Stimulated activated CD8-positive, alpha-beta memory T cell treated with anti-CD3 and anti-CD28 coated beads, Interleukin-4, amount 100 ng/mL, for 1 hour (primary cell): ENCODE results near the gene KRTAP15-1.

Source experiments
- DNase-seq, 2 donors: peaks; one replicate each; pipeline ENCODE4 v3.0.0-alpha.2; 2020; ENCODE audit warnings: low read depth in 2 of 2, low spot score in 1 of 2

The KRTAP15-1 gene

DNA sequence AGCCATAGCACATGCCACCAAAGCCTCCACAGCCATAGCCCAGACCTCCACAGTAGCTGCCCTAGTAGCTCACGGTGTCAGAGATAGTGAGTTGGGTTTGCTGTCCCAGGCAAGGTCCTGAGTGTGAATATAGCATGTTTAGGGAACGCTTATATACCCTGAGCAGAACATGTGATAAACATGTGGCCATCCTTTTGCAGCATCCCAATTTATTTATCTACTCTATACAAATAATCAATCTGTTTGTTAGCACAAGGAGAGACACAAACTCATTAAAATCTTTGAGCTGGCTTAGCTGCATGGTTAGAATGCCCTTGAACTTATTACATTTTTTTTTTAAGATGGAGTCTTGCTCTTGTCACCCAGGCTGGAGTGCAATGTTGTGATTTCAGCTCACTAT, 47.3 kb downstream of the KRTAP15-1 start, which contains the start of gene KRTAP19-2:
Gene KRTAP19-2 (minus strand): TSS at position 101 of the 400 bp plus-strand sequence. CDS start 88 bp downstream, at position 13.
- no peak for DNase-seq
